Panc1 (cell line): ENCODE data around the gene HDAC7. TPM values are rescaled to one million over a fixed set of nuclear protein-coding genes. Genes with fewer than 3 reads are reported as not detected.

Source experiments
- ATAC-seq: fragments of 200-7000 bp; cut with Tn5 transposase; 2 replicates; pipeline ENCODE4 v1.9.1; 2020; ENCODE audit warnings: mild to moderate bottlenecking, moderate library complexity
- BruUV-seq: library from RNA; stranded (reverse); fragments of 400-500 nt; replicated peaks from 2 replicates; lab custom pipeline; 2021; lab: Mats Ljungman, UMichigan
- CTCF ChIA-PET: fragments of 300-600 bp; sonication (Branson Sonifier 250); formaldehyde crosslinking; loops from one replicate; lab custom pipeline; 2022; ENCODE audit warnings: antibody characterized with exemption; lab: Charles Lee
- POLR2A ChIA-PET: fragments of 300-600 bp; sonication (Branson Sonifier 250); formaldehyde crosslinking; loops from one replicate; lab custom pipeline; 2022; ENCODE audit warnings: antibody characterized with exemption; lab: Charles Lee
- DNase-seq: peaks from one replicate; pipeline ENCODE4 v3.0.0-alpha.2; 2010; ENCODE audit warnings: low read depth, low spot score
- H3K27ac ChIP-seq: 2 replicates; pipeline ENCODE4 v1.5.1; 2011; ENCODE audit warnings: mild to moderate bottlenecking, low read length, inconsistent platforms
- H3K27me3 ChIP-seq: fragments of 200-500 bp; sonication (Bioruptor generic); 2 replicates; pipeline ENCODE4 v1.6.0; 2014; ENCODE audit warnings: low read length, inconsistent platforms; ENCODE audit not compliant: control insufficient read depth, insufficient read depth
- H3K36me3 ChIP-seq: fragments of 200-500 bp; sonication (Bioruptor generic); 2 replicates; pipeline ENCODE4 v1.5.1; 2014; ENCODE audit warnings: inconsistent platforms, mild to moderate bottlenecking, low read length, moderate library complexity; ENCODE audit not compliant: control insufficient read depth, insufficient read depth
- H3K4me1 ChIP-seq: 2 replicates; pipeline ENCODE4 v1.5.1; 2011; ENCODE audit warnings: inconsistent platforms, mild to moderate bottlenecking, low read length, moderate library complexity; ENCODE audit not compliant: control insufficient read depth, insufficient read depth
- H3K4me3 ChIP-seq, 2 experiments: 2 replicates each; pipeline ENCODE4 v1.5.1; 2011 to 2012; ENCODE audit warnings: low read depth in 2 of 2, low read length in 2 of 2, mild to moderate bottlenecking in 2 of 2, inconsistent platforms in 1 of 2, moderate library complexity in 1 of 2
- H3K9me3 ChIP-seq: fragments of 200-500 bp; sonication (Bioruptor generic); 2 replicates; pipeline ENCODE4 v1.5.1; 2014; ENCODE audit warnings: low read depth, mild to moderate bottlenecking, inconsistent platforms, low read length, moderate library complexity; ENCODE audit not compliant: control insufficient read depth, insufficient read depth
- POLR2AphosphoS5 ChIP-seq: IDR thresholded peaks from 2 replicates; pipeline ENCODE4 v1.6.1; 2012; ENCODE audit warnings: mild to moderate bottlenecking, low read depth, low read length, moderate library complexity
- REST ChIP-seq, 2 experiments: IDR thresholded peaks; 2 replicates each; pipeline ENCODE4 v1.6.1; 2011 to 2012; ENCODE audit warnings: low read depth in 2 of 2, control low read depth in 1 of 2, low read length in 1 of 2, mild to moderate bottlenecking in 1 of 2, moderate library complexity in 1 of 2; ENCODE audit not compliant: insufficient read depth in 1 of 2
- SIN3A ChIP-seq: IDR thresholded peaks from 2 replicates; pipeline ENCODE4 v1.6.1; 2012; ENCODE audit warnings: low read depth, mild to moderate bottlenecking, low read length, moderate library complexity, borderline replicate concordance; ENCODE audit not compliant: insufficient read depth
- TCF7L2 ChIP-seq: IDR thresholded peaks from 2 replicates; pipeline ENCODE4 v1.6.1; 2011; ENCODE audit warnings: mild to moderate bottlenecking, low read depth, low read length, inconsistent platforms
- in situ Hi-C: cut with HindIII; loops from 2 replicates; pipeline ENCODE4 v1.10.0; 2016; ENCODE audit warnings: low sequenced_read_pairs, low pct_unique_long_range_greater_than_20kb
- intact Hi-C: fragments of 100-400 bp; cut with micrococcal nuclease; formaldehyde crosslinking; loops from one replicate; pipeline ENCODE4 v1.10.0; 2022; ENCODE audit not compliant: unreplicated experiment
- total RNA-seq: library from RNA; stranded (reverse); gene quantifications from one replicate; pipeline ENCODE4 v1.2.1, GENCODE V29; 2021; ENCODE audit not compliant: unreplicated experiment
- TF ChIP-seq, protein P1 (sequence below): fragments of 450-650 bp; IDR thresholded peaks from 2 replicates; pipeline ENCODE4 v1.5.1; 2017; ENCODE audit warnings: mild to moderate bottlenecking

HDAC7 gene
- total RNA-seq, 1 experiment from 2014 or later = 84.2 TPM

DNA sequence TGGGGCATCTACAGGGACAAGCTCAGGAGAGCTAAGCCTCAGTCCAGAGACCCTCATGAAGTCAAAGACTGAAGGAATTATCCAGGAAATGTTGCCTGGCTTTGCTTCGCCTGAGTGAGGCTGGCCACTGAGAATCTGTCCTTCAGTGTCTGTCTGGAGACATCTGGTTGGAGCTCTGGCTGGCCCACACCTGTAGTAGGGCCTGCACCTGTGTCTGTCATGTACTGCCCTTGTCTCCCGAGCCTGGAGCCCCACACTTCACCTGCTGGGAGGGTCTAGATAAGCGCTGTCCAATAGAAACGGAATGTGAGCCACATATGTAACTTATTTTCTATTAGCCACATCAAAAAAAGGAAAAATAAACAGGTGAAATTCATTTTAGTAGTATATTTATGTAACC, 9.9 kb upstream of the HDAC7 start:
- H3K27me3 ChIP-seq = no peaks in the 10 kb centered on the region
- DNase-seq (no peak), ATAC-seq (no peak)
- no peak for TF ChIP-seq TCF7L2
- TF ChIP-seq, protein P1, sequence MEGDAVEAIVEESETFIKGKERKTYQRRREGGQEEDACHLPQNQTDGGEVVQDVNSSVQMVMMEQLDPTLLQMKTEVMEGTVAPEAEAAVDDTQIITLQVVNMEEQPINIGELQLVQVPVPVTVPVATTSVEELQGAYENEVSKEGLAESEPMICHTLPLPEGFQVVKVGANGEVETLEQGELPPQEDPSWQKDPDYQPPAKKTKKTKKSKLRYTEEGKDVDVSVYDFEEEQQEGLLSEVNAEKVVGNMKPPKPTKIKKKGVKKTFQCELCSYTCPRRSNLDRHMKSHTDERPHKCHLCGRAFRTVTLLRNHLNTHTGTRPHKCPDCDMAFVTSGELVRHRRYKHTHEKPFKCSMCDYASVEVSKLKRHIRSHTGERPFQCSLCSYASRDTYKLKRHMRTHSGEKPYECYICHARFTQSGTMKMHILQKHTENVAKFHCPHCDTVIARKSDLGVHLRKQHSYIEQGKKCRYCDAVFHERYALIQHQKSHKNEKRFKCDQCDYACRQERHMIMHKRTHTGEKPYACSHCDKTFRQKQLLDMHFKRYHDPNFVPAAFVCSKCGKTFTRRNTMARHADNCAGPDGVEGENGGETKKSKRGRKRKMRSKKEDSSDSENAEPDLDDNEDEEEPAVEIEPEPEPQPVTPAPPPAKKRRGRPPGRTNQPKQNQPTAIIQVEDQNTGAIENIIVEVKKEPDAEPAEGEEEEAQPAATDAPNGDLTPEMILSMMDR = no peak
- no peak for TF ChIP-seq POLR2AphosphoS5
- TF ChIP-seq SIN3A = no peak
- no peak for TF ChIP-seq REST (IDR thresholded peaks at IDR 0.05; ENCODE audit: insufficient read depth in 1 of 2, low read depth in 2 of 2, low read length in 1 of 2)
- H3K27ac ChIP-seq = no peak overlapping the region
- peaks cover 13% of the 10 kb centered on the region for H3K4me1 ChIP-seq
- in situ Hi-C loops = no loop called here
- no peaks in the 10 kb centered on the region for H3K36me3 ChIP-seq
- no peak overlapping the region for H3K4me3 ChIP-seq
- CTCF ChIA-PET = no interaction called here
- no TSS peak for BruUV-seq
- intact Hi-C loops = no loop called here
- no peaks in the 10 kb centered on the region for H3K9me3 ChIP-seq
- POLR2A ChIA-PET = no interaction called here

DNA sequence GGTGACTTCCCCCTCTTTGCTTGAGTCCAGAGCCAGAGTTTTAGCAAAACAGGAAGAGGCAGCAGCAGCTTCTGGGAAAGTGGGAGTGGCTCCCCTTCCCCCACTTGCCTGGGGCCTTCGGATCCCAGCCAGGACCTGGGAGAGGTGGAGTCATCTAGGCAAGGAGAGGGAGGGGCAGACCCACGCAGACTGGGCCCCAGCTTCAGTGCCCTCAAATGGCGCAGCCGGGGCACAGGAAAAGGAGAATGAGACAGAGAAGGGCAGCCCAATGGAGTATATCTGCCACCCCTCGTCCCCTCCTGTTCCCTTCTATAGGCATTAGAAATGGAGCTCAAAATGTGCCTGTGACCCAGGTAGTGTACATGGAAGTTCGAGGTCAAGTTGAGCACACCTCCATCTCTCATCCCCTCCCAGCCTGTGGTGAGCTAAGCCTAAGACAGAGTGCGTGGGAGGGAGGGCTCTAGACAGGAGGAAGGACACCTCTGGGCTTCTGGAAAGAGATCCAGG, 9.3 kb upstream of the HDAC7 start:
- TF ChIP-seq, protein P1 = no peak
- TF ChIP-seq POLR2AphosphoS5 (no peak), TCF7L2 (no peak), REST (IDR thresholded peaks at IDR 0.05; ENCODE audit: insufficient read depth in 1 of 2, low read depth in 2 of 2, low read length in 1 of 2) (no peak), SIN3A (no peak)
- intact Hi-C loops (no loop called here), in situ Hi-C loops (no loop called here)
- Histone ChIP-seq H3K9me3 (no peaks in the 10 kb centered on the region), H3K4me1 (peaks cover 13% of the 10 kb centered on the region), H3K4me3 (no peak overlapping the region), H3K36me3 (no peaks in the 10 kb centered on the region), H3K27ac (no peak overlapping the region), H3K27me3 (no peaks in the 10 kb centered on the region)
- CTCF ChIA-PET = interaction anchor here (0.5 to 0.8 kb wide), 3 partner anchors 9 to 58 kb away, joined by 3 to 5 read pairs (median 3); no protein-coding TSS in a partner anchor
- no TSS peak for BruUV-seq
- no peak for ATAC-seq
- POLR2A ChIA-PET = no interaction called here
- DNase-seq = no peak
